GM19372 (cell line): ENCODE data around the gene TPRG1.
"Not testable (repeated sequence)": the region's sequence is repeated elsewhere in the genome, so short reads cannot be mapped to it uniquely, and the experiment has no call there.

ENCODE experiments used
- ATAC-seq: cut with Tn5 transposase; IDR thresholded peaks from one replicate; pipeline ENCODE4 v1.9.1; 2021; ENCODE audit warnings: mild to moderate bottlenecking, low read depth, moderate library complexity; ENCODE audit not compliant: unreplicated experiment

Gene TPRG1

GRCh38 chr3:189307963-189308362 lies 136.2 kb downstream of the TPRG1 start:
- ATAC-seq, result peak; percentile 51

- ATAC-seq, result no peak
Measured at GRCh38 chr3:189308608-189309007, 136.8 kb downstream of the TPRG1 start.

GRCh38 chr3:189309400-189309975 lies 137.7 kb downstream of the TPRG1 start:
- ATAC-seq, result no peak

GRCh38 chr3:189311521-189311920 lies 139.8 kb downstream of the TPRG1 start:
- ATAC-seq, result no peak

GRCh38 chr3:189312866-189313265 lies 141.1 kb downstream of the TPRG1 start:
- no peak for ATAC-seq

- ATAC-seq, result no peak
Measured at GRCh38 chr3:189316296-189317019, 144.7 kb downstream of the TPRG1 start.

GRCh38 chr3:189317911-189318310 lies 146.1 kb downstream of the TPRG1 start:
- ATAC-seq, result no peak

- no peak for ATAC-seq
Measured at GRCh38 chr3:189320511-189320910, 148.7 kb downstream of the TPRG1 start.

- no peak for ATAC-seq
Measured at GRCh38 chr3:189322339-189322738, 150.6 kb downstream of the TPRG1 start.

- ATAC-seq, result peak; percentile 100
Measured at GRCh38 chr3:189324538-189325138, 152.9 kb downstream of the TPRG1 start.

GRCh38 chr3:189325454-189325853 lies 153.7 kb downstream of the TPRG1 start:
- ATAC-seq, result no peak

GRCh38 chr3:189329630-189330029 lies 157.9 kb downstream of the TPRG1 start:
- not testable (repeated sequence) for ATAC-seq

GRCh38 chr3:189330066-189330465 lies 158.3 kb downstream of the TPRG1 start:
- no peak for ATAC-seq

- no peak for ATAC-seq
Measured at GRCh38 chr3:189331002-189331418, 159.2 kb downstream of the TPRG1 start.

GRCh38 chr3:189334064-189334920 lies 162.5 kb downstream of the TPRG1 start:
- no peak for ATAC-seq

- ATAC-seq, result no peak
Measured at GRCh38 chr3:189337673-189338091, 165.9 kb downstream of the TPRG1 start.

GRCh38 chr3:189338366-189338765 lies 166.6 kb downstream of the TPRG1 start:
- ATAC-seq, result no peak

GRCh38 chr3:189339996-189340395 lies 168.2 kb downstream of the TPRG1 start:
- ATAC-seq, result no peak

- ATAC-seq, result no peak
Measured at GRCh38 chr3:189340680-189341460, 169.1 kb downstream of the TPRG1 start.

GRCh38 chr3:189342811-189343210 lies 171.0 kb downstream of the TPRG1 start:
- no peak for ATAC-seq
